Endothelial cell of umbilical vein (primary cell): ENCODE measurements around the gene DBT.

Experiments used
- CTCF ChIP-seq, 2 donors: IDR thresholded peaks; 1 replicate in 1 of 2; 2 replicates in 1 of 2; pipeline ENCODE4 v1.5.1; 2011; ENCODE audit warnings: low read length in 2 of 2, mild to moderate bottlenecking in 2 of 2, moderate library complexity in 2 of 2, control low read depth in 1 of 2, inconsistent platforms in 1 of 2, low read depth in 1 of 2; ENCODE audit not compliant: insufficient read depth in 1 of 2; ENCODE audit errors: extremely low read depth in 1 of 2
- EZH2 ChIP-seq: IDR thresholded peaks from 2 replicates; pipeline ENCODE4 v1.6.1; 2012; ENCODE audit warnings: borderline replicate concordance, low read depth, mild to moderate bottlenecking, moderate library complexity, low read length, inconsistent platforms; ENCODE audit not compliant: severe bottlenecking
- POLR2A ChIP-seq: IDR thresholded peaks from 2 replicates; pipeline ENCODE4 v1.6.1; 2012; ENCODE audit warnings: low read depth, mild to moderate bottlenecking, control low read depth, low read length

- TF ChIP-seq CTCF (IDR thresholded peaks at IDR 0.05; ENCODE audit: extremely low read depth in 1 of 2, insufficient read depth in 1 of 2, low read depth in 1 of 2, low read length in 2 of 2): no peak
- TF ChIP-seq EZH2: no peak
- TF ChIP-seq POLR2A: no peak
These were observed 19.8 kb downstream of the DBT start for GRCh38 chr1:100229681-100230443.
